Stomach smooth muscle (tissue), 2 donors: Measurements from ENCODE around the gene PREX1.
A peak's percentile ranks its signal among the peaks of the same experiment; 100 is the strongest.

Experiments
- H3K27ac ChIP-seq: one replicate; pipeline ENCODE4 v1.7.0; 2013; ENCODE audit warnings: mild to moderate bottlenecking, low read length, inconsistent platforms
- H3K27me3 ChIP-seq, 2 donors: one replicate each; pipeline ENCODE4 v1.7.0; 2013; ENCODE audit warnings: low read length in 2 of 2; ENCODE audit not compliant: insufficient read depth in 2 of 2, control insufficient read depth in 1 of 2
- H3K36me3 ChIP-seq, 2 donors: one replicate each; pipeline ENCODE4 v1.7.0; 2013; ENCODE audit warnings: low read length in 2 of 2; ENCODE audit not compliant: control insufficient read depth in 2 of 2, insufficient read depth in 2 of 2
- H3K4me1 ChIP-seq: one replicate; pipeline ENCODE4 v1.7.0; 2013; ENCODE audit warnings: low read length; ENCODE audit not compliant: control insufficient read depth, insufficient read depth
- H3K4me3 ChIP-seq, 2 donors: one replicate each; pipeline ENCODE4 v1.7.0; 2013; ENCODE audit warnings: low read length in 2 of 2
- H3K9ac ChIP-seq, 2 donors: one replicate each; pipeline ENCODE4 v1.7.0; 2013; ENCODE audit warnings: low read length in 2 of 2, mild to moderate bottlenecking in 1 of 2
- H3K9me3 ChIP-seq, 2 donors: one replicate each; pipeline ENCODE4 v1.7.0; 2013; ENCODE audit warnings: low read length in 2 of 2; ENCODE audit not compliant: control insufficient read depth in 2 of 2
- donor health status: healthy.
- donor health status: Pancreatic carcinoma.

Gene PREX1

DNA sequence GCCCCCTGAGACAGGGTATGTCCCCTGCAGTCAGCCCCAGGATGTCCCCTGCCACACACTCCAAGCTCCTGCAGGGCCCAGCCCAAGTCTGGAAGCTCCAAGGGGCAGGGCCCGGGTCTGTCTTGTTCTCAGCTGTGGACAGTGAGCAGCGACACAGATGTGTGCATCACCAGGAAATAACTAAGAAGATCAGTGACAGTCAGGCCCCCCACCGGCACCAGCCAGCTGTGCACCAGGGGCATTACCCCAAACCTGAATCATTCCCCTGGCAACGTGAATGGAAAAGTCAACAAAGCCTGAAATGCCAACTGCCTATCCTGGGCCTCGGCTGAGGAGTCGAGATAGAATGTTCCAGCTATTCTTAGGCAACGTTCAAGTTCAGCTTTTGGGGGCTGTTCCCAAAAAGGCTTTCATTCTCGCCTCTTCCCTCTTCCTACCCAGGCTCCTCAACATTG, 105.0 kb downstream of the PREX1 start:
- Histone ChIP-seq H3K36me3 (no peaks in the 10 kb centered on the region), H3K9me3 (peaks cover 0 to 6% of the 10 kb centered on the region in 2 donors), H3K27ac (no peak overlapping the region), H3K4me3 (no peak overlapping the region), H3K9ac (no peak overlapping the region), H3K4me1 (peaks cover 21% of the 10 kb centered on the region), H3K27me3 (no peaks in the 10 kb centered on the region)

DNA sequence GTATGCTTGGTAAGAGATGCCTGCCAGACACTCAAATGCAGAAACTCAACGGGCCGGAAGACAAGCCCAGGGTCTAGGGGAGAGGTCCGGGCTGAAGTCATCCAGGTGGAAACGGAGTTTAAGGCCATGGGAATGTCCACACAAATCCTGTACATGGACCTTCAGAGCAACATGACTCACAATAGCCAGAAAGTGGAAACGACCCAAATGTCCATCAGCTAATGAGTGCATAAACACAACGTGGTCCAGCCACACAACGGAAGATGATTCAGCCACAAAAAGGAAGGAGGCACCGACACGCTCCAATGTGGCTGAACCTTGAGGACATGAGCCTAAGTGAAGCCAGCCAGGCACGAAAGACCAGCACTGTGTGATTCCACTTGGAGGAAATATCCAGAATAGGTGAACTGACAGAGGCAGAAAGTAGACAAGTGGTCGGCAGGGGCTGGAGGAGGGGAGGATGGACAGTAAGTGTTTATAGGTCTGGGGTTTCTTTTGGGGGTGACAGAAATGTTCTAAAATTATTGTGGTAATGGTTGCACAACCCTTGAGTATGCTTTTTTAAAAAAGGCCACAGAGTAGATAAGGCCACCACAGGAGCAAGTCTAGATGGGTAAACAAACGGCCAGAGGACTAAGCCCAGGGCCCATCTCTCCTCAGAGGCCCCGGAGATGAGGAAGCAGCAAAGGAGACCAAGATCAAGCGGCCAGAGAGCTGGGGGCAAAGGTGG, 105.6 kb downstream of the PREX1 start:
- no peaks in the 10 kb centered on the region for H3K36me3 ChIP-seq
- peaks cover 0 to 6% of the 10 kb centered on the region in 2 donors for H3K9me3 ChIP-seq
- no peak overlapping the region for H3K9ac ChIP-seq
- H3K27ac ChIP-seq, result peak overlapping the region; percentile 55
- H3K4me1 ChIP-seq, result peaks cover 21% of the 10 kb centered on the region
- H3K27me3 ChIP-seq, result no peaks in the 10 kb centered on the region
- no peak overlapping the region for H3K4me3 ChIP-seq

DNA sequence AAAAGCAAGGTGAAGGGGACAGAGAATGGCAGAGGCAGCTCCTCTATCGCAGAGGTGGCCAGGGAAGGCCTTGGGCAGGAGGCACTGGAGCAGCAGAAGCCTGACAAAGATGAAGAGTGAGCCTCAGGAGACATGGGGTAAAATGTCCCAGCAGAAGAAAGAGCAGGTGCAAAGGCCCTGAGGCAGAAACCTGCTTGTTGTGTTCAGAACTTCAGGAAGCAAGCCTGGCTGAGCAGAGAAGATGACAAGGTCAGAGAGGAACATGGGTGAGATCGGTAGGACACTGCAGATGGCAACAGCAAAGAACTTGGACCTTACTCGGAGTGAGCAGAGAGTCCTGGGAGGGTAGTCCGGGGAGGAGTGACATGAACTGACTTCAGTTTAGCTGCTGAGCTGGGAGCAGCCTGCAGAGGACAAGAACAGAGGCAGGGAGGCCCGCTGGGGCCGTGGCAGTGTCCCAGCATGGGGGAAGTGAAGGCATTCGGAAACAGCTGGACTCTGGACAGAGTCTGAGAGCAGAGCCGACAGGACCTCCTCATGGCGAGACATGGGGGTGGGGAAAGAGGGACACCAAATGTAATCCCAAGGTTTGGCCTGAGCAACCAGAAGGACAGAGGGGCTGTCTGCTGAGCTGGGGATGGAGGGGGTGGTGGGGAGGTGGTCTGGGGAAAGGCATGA, 106.3 kb downstream of the PREX1 start:
- peaks cover 24% of the 10 kb centered on the region for H3K4me1 ChIP-seq
- H3K9me3 ChIP-seq, result peaks cover 0 to 6% of the 10 kb centered on the region in 2 donors
- H3K27ac ChIP-seq, result peak overlapping the region; percentile 55
- no peak overlapping the region for H3K9ac ChIP-seq
- H3K27me3 ChIP-seq, result no peaks in the 10 kb centered on the region
- H3K4me3 ChIP-seq, result no peak overlapping the region
- no peaks in the 10 kb centered on the region for H3K36me3 ChIP-seq

DNA sequence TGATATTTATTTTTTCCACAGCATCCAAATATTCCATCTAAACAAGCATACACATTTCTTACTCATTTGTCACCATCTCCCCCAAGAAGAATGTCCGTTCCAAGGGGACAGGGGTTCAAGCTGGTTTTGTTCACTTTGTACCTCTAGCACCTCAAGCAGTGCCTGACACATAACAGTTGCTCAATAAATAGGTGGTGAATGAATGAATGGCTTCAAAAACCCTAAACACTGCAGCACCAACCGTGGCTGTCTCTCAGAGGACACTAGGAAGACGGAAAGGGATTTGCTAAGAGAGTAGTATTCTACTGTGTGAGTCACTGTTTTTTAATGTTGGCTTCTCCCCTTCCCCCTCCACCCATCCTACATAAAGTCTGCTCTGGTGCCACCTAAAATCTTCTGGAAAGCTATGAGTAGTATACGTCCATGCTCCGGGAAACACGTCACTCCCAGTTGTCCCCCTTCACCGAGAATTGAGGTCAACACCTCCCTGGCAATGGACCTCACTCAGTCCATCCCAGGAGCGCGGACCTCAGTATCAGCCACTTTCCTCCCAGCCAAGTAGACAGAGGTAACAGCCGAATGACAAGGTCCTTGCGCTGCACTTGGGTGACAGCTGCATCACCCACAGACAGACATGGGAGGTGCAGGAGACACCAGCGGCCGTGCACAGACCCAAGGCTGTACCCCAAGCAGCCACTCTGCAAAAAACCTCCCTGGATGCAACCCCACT, 107.4 kb downstream of the PREX1 start:
- H3K36me3 ChIP-seq, result no peaks in the 10 kb centered on the region
- no peak overlapping the region for H3K4me3 ChIP-seq
- H3K9me3 ChIP-seq, result peaks cover 0 to 6% of the 10 kb centered on the region in 2 donors
- H3K27me3 ChIP-seq, result no peaks in the 10 kb centered on the region
- H3K27ac ChIP-seq, result no peak overlapping the region
- H3K9ac ChIP-seq, result no peak overlapping the region
- peaks cover 25% of the 10 kb centered on the region for H3K4me1 ChIP-seq

DNA sequence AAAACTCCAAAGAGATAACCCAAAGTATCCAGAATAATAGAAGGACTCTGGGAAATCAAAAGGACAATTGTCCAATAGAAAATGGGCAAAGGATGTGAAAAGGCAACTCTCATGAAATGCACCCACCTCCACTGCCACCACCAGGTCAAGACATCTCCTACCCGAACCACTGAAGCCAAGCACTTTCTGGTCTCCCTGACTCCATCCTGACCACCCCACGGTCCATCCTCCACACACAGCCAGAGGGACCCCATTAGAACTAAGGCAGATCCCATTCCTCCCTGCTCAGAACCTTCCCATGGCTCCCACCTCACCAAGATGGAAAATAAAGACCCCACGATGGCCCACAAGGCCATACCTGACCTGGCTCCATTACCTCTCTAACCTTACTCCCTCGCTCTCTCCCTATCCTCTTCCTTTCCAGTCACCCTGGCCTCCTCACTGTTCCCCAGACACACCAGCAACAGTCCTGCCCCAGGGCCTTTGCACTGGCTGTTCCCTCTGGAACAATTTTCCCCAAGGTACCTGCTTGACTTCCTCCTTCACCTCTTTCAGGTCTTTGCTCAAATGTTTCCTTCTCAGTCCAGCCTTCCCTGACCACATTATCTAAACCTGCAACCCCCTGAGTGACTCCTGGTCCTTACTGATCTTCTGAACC, 108.1 kb downstream of the PREX1 start:
- Histone ChIP-seq H3K27me3 (no peaks in the 10 kb centered on the region), H3K9ac (no peak overlapping the region), H3K27ac (no peak overlapping the region), H3K36me3 (no peaks in the 10 kb centered on the region), H3K4me1 (peaks cover 25% of the 10 kb centered on the region), H3K9me3 (peaks cover 0 to 6% of the 10 kb centered on the region in 2 donors), H3K4me3 (no peak overlapping the region)

DNA sequence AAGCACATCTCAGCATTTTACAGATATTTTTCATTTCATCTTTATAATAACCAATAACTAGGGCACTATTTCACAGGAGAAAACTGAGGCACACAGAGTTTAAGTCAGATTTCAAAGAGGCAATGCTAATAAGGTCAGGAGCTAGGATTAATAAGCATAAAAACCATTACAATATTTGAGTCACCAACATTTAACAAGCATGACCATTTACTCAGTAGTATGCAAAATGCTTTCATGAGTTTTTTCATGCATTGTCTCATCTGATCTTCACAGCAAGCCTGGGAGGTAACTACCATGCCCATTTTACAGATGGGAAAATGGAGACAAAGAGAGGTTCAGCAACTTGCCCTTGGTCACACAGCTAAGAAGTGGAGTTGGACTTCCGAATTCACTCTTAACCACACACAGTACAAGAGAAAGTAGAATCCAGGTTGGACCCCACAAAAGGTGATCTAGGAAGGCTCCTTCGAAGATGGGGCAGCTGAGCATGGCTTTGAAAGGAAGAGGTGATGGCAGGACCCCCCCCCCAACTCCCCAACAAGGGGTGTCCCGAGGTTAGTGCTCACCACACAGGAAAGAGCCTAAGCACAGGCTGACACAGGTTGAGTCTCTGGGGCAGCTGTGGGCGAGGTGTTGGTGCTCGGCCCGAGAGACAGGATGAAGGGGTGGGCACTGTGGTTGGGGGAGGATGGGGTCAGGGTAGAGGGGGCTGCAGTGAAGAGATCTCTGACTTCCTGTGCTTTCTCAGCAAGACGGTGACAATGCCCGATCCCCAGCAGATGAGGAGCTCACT, 108.8 kb downstream of the PREX1 start:
- Histone ChIP-seq H3K36me3 (no peaks in the 10 kb centered on the region), H3K4me1 (peaks cover 25% of the 10 kb centered on the region), H3K27ac (no peak overlapping the region)

DNA sequence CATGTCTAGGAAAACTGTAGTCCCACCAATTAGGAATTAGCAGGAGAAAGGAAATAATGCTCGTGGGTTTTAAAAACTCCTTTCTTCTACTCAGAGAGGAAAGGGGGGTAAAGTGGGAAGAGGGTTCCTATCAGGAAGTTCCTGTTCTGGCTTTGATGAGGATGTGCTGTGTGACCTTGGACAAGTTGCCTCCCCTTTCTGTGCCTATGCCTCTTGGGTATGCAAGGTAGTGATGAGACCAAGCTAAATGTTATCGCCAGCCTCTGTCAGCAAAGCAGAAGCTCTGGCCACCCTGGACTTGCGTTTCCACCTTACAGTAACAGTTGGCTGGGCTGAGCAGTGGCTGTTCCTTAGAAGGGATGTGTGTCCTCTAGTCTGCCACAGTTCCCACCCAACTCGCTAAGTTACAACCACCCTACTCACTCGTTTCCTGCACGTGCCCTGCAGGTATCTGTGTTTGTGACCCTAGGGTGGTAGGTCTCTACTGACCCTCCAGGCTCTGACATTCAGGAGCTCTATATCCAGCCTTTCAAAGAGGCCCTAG, 110.0 kb downstream of the PREX1 start:
- no peak overlapping the region for H3K4me3 ChIP-seq
- no peaks in the 10 kb centered on the region for H3K36me3 ChIP-seq
- peaks cover 20% of the 10 kb centered on the region for H3K4me1 ChIP-seq
- H3K27me3 ChIP-seq, result no peaks in the 10 kb centered on the region
- no peak overlapping the region for H3K9ac ChIP-seq
- no peak overlapping the region for H3K27ac ChIP-seq
- H3K9me3 ChIP-seq, result peaks cover 0 to 6% of the 10 kb centered on the region in 2 donors

More for the DNA sequence above, 108.8 kb downstream of the PREX1 start:
- no peaks in the 10 kb centered on the region for H3K27me3 ChIP-seq
- H3K9me3 ChIP-seq, result peaks cover 0 to 6% of the 10 kb centered on the region in 2 donors
- no peak overlapping the region for H3K4me3 ChIP-seq
- no peak overlapping the region for H3K9ac ChIP-seq

DNA sequence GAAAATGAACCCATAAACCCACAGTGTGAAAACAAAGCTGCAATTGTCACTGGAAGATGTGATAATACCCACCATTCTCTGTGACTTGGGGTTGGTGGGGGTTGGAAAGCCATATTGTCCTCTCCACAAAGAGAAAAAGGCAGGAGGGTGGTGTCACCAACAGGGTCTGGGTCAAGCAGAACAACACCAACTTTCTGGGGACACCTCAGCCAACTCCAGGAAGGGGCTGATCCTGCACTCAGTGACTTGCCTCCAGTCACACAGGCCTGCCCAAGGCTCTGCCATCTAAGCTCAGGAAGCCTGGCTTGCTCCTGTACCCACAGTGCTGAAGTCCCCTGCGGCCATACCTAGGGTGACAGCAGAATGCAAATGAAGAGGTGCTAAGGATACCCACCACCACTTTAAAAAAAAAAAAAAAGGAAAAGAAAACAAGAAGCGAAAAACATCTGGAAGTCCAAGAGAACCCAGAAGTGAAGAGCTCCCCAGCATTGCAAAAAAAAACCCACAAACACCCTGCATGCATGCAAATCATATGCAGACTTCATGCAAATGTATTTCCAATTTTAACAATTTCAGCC, 110.6 kb downstream of the PREX1 start:
- Histone ChIP-seq H3K4me1 (peaks cover 16% of the 10 kb centered on the region), H3K36me3 (no peaks in the 10 kb centered on the region), H3K27ac (no peak overlapping the region), H3K9ac (no peak overlapping the region), H3K4me3 (no peak overlapping the region), H3K9me3 (peaks cover 0 to 6% of the 10 kb centered on the region in 2 donors), H3K27me3 (no peaks in the 10 kb centered on the region)

DNA sequence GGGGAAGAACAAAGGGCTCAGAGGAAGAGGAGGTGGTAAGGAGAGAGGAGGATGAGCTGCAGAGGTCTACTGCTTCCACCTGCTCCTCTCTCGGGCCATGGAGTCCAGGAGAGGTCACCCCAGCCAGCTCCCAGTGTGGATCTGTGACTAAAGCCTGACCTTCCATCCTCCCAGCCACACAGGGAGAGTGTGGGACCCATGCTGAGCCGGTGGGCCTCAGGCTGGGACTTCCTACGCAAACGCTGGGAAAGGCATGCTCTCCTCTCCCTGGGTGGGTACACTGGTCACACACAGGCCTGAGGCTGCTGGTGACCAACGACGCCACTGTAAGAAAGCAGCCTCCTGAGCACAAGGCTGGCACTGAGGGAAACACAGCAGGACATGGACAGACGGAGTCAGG, 111.3 kb downstream of the PREX1 start:
- Histone ChIP-seq H3K9me3 (peaks cover 0 to 6% of the 10 kb centered on the region in 2 donors), H3K27me3 (no peaks in the 10 kb centered on the region), H3K4me3 (no peak overlapping the region), H3K36me3 (no peaks in the 10 kb centered on the region), H3K27ac (no peak overlapping the region), H3K9ac (no peak overlapping the region), H3K4me1 (peaks cover 11% of the 10 kb centered on the region)
